ENCODE results near the gene HNRNPLL. TPM values are rescaled to one million over a fixed set of nuclear protein-coding genes. Genes with fewer than 3 reads are reported as not detected.
"Not testable (repeated sequence)": the region's sequence is repeated elsewhere in the genome, so short reads cannot be mapped to it uniquely, and the experiment has no call there.

HNRNPLL gene
- total RNA-seq, 1 experiment from 2014 or later = 41.3 TPM

- DNase-seq (ENCODE audit: extremely low read depth, low read depth) = no peak
Measured at GRCh38 chr2:38557217-38557616, 45.5 kb downstream of the HNRNPLL start.

- no peak for DNase-seq (ENCODE audit: extremely low read depth, low read depth)
Measured at GRCh38 chr2:38556006-38556801, 46.5 kb downstream of the HNRNPLL start.

GRCh38 chr2:38554973-38555595, 47.6 kb downstream of the HNRNPLL start:
- no peak for DNase-seq (ENCODE audit: extremely low read depth, low read depth)

- DNase-seq (ENCODE audit: extremely low read depth, low read depth) = no peak
Measured at GRCh38 chr2:38553554-38553953, 49.2 kb downstream of the HNRNPLL start.

GRCh38 chr2:38552259-38552658, 50.5 kb downstream of the HNRNPLL start:
- no peak for DNase-seq (ENCODE audit: extremely low read depth, low read depth)

GRCh38 chr2:38551746-38552145, 51.0 kb downstream of the HNRNPLL start:
- no peak for DNase-seq (ENCODE audit: extremely low read depth, low read depth)

GRCh38 chr2:38551171-38551570, 51.6 kb downstream of the HNRNPLL start:
- no peak for DNase-seq (ENCODE audit: extremely low read depth, low read depth)

GRCh38 chr2:38549851-38550250, 52.9 kb downstream of the HNRNPLL start:
- DNase-seq (ENCODE audit: extremely low read depth, low read depth) = no peak

- no peak for DNase-seq (ENCODE audit: extremely low read depth, low read depth)
Measured at GRCh38 chr2:38549071-38549704, 53.5 kb downstream of the HNRNPLL start.

- no peak for DNase-seq (ENCODE audit: extremely low read depth, low read depth)
Measured at GRCh38 chr2:38547791-38548190, 54.9 kb downstream of the HNRNPLL start.

GRCh38 chr2:38546585-38546984, 56.1 kb downstream of the HNRNPLL start:
- DNase-seq (ENCODE audit: extremely low read depth, low read depth) = no peak

- no peak for DNase-seq (ENCODE audit: extremely low read depth, low read depth)
Measured at GRCh38 chr2:38546064-38546463, 56.7 kb downstream of the HNRNPLL start.

GRCh38 chr2:38542248-38542631, 60.5 kb downstream of the HNRNPLL start:
- DNase-seq (ENCODE audit: extremely low read depth, low read depth) = not testable (repeated sequence)

- no peak for DNase-seq (ENCODE audit: extremely low read depth, low read depth)
Measured at GRCh38 chr2:38540580-38541286, 62.0 kb downstream of the HNRNPLL start.

GRCh38 chr2:38539086-38539485, 63.6 kb downstream of the HNRNPLL start:
- no peak for DNase-seq (ENCODE audit: extremely low read depth, low read depth)

GRCh38 chr2:38537937-38538525, 64.7 kb downstream of the HNRNPLL start:
- DNase-seq (ENCODE audit: extremely low read depth, low read depth) = no peak

- not testable (repeated sequence) for DNase-seq (ENCODE audit: extremely low read depth, low read depth)
Measured at GRCh38 chr2:38537296-38537695, 65.4 kb downstream of the HNRNPLL start.

- DNase-seq (ENCODE audit: extremely low read depth, low read depth) = peak; percentile 64
Measured at GRCh38 chr2:38535744-38536506, 66.8 kb downstream of the HNRNPLL start.

GRCh38 chr2:38535404-38535743, 67.4 kb downstream of the HNRNPLL start:
- DNase-seq (ENCODE audit: extremely low read depth, low read depth) = no peak

- DNase-seq (ENCODE audit: extremely low read depth, low read depth) = no peak
Measured at GRCh38 chr2:38534746-38535403, 67.9 kb downstream of the HNRNPLL start.
